ENCODE results near the gene IFRD2.
"Not testable (repeated sequence)": the region's sequence is repeated elsewhere in the genome, so short reads cannot be mapped to it uniquely, and the experiment has no call there.

IFRD2 gene

DNA sequence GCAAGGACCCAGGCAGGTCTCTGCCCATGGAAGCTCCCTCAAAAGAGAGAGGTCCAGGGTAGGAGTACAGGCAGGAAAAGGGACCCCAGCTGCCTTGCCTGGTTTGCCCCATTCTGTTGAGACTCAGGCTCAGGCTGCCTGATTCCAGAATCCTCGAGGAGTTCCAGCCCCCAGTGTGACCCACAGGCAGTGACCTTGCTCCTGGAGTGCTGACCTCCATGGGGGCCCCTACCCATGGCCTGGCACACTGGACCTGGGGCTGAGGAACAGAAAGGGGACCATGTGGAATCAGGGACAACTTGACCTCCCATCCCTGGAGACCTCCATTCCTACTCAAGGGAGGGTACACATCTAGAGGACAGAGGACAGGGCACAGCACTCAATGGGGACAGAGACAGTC lies 26.7 kb downstream of the IFRD2 start:
- no peak for DNase-seq

- no peak for DNase-seq
These were observed 27.2 kb downstream of the IFRD2 start for GRCh38 chr3:50264964-50265485.

DNA sequence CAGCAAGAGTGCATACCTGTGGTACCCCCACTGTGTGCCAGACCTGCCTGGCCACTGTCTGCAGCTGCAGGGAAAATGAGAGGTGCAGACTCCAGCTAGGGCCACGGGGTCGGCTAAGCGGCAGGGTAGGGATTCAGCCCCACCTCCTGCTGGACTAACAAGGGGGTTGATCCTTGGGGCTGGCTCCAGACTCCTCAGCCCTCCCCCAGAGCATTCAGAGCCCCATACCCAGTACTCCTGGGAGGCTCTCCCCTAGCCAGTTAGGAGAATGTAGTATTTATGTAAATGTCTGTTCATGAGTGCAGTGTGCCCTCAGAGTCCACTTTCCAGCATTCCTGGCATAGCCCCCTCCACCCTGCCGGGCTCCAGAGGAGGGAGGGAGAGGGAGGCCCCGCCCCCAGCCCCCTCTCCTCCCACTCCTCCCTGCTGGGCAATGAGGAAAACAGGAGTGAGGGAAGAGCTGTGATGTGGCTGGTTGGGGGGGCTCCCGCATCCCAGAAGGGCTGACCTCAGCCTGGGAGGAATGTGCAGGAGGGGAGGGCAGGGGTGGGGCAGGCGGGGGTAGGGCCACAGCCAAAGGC lies 27.8 kb downstream of the IFRD2 start:
- no peak for DNase-seq

DNA sequence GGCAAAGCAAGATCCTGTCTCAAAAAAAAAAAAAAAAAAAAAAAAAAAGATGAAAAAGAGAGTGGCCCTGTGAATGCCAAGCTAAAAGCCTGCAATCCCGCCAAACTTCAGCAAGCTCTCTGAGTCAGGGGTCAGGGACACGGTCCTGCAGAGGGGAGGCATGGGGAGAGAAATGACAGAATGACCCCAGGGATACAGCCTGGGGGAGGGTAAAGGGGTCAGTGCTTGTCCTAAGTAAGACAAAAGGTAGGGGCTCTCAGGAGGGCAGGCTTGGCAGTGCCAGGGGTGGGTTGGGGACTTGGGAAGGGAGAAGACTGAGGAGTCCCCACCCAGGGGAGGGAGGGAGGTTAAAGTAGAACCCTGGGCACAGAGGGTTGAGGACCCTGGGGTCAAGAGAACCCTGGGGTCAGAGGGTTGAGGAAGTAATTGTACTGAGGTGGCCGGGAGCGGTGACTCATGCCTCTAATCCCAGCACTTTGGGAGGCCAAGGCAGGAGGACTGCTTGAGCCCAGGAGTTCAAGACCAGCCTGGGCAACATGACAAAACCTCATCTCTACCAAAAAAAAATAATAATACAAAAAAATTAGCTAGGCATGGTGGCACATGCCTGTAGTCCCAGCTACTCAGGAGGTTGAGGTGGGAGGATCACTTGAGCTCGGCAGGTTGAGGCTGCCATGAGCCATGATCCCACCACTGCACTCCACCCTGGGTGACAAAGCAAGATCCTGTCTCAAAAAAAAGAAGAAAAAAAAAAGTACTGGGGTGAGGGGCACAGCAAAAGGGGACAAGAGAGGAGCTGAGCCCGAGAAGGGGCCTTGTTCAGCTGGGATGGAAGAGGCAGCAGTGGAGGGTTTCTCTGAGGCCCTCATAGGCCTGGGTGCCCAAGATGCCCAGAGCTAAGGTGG lies 28.5 kb downstream of the IFRD2 start:
- DNase-seq: no peak

DNA sequence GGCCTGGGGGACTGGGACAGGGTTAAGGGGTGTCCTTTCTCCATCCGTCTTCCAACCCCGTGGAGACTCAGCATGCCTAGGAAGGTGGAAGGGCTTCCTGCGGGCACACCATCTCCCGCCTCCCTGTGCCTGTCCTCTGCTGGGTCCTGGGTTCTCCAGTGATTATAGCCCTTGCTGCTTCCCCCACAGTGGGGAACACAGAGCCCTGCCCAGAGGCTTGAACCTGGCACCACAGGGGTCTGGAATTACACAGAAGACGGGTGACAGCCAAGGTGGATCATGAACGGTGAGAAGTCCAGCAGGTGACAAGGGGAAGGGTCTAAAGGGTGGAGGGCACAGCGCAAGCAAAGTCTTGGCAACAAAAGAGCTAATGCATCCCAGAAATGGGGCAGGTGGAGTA lies 29.5 kb downstream of the IFRD2 start:
- DNase-seq: no peak

DNA sequence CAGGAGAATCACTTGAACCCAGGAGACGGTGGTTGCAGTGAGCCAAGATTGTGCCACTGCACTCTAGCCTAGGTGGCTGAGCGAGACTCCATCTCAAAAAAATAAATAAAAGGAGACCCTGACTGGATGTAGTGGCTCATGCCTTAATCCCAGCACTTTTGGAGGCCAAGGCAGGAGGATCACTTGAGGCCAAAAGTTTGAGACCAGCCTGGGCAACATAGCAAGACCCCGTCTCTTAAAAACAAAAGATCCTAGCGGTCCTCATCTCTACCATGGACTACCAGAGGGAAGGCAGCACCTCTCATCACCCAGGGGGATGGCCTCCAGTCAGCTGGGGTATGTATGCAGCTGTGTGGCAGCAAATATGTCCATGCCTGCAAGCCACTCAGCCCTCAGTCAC lies 30.0 kb downstream of the IFRD2 start:
- DNase-seq: not testable (repeated sequence)

DNA sequence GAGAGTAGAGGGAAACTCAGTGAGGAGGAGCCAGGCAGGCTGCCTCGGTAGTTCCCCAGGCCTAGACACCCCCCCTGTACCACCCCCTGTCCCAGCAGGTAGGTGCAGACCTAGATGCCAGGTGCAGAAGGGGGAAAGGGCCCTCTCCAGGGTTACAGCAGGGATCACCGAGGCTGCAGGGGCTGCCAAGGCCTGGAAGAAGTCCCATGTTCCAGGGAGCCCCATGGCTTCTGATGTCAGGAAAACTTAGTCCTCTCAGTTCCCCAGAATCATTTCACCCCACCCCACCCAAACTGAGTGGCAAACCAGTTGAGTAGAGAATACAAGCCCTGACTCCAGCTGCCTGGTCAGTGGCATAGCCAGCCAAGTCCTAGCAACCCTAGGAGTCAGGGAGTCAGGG lies 30.7 kb downstream of the IFRD2 start:
- no peak for DNase-seq

DNA sequence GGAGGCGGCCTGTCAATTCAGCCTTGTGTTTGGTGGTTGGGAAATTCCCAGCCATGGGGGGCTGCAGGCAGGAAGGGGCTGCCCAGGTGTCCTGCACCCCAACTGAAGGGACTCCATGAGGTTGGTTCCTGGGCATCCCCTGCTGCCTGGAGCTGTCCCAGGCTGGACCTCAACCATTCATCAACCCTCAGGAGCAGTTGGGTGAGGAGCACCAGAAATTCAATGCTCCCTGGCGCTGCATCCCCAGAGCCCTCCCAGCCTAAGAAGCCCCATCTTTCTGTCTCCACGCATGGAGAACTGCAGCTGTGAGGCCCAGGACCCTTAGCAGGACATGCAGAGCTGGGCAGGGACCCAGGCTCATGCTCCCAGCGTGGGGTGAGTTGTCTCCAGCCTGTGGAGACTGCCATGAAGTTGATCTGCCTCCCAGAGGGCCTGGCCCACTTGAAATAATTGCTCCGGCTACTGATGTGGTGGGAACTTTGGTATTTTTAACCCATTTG lies 31.2 kb downstream of the IFRD2 start:
- DNase-seq: no peak

DNA sequence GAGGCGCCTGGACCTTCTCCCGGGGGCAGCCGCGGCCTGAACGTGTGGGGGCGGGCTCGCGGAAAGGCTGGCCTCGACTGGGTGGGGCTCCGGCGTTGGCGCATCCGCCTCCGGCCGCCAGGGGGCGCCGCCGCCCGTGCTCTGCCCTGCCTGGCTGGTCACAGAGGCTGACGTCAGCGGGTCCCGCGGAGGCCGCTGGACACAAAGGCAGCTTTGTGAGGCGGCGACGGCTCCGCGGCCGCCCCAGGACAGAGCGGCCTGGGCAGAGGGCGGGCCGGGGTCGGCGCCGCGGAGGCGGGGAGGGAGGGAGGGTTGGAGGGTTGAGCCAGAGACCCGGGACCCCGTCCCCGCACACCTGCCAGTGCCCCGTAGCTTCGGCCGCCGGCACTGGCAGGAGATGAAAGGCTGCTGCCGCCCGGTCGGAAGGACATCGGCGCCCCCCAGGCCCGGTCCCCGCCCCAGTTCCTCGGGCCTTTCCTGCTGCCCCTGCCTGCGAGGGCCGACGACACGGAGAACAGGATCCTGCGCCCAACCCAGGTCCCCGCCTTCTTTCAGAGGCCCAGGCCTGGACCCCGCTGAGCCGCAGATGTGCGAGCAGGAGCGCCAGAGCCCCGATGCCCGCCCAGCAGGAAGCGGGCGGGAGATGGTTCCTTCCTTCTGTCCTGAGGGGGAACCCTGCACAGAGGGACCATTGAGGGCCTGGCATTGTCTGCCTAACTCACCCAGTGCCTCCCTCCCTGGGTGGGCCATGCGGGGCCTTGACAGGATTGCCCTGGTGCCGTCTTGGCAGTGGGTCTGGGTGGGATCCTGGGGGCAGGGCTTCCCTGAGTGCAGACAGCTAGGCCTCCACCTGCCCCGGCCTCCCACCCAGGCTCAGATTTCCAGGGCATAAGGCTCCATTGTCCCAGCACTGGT lies 31.9 kb downstream of the IFRD2 start:
- peak; percentile 83 for DNase-seq

- no peak for DNase-seq
These were observed 32.7 kb downstream of the IFRD2 start for GRCh38 chr3:50259432-50260026.

DNA sequence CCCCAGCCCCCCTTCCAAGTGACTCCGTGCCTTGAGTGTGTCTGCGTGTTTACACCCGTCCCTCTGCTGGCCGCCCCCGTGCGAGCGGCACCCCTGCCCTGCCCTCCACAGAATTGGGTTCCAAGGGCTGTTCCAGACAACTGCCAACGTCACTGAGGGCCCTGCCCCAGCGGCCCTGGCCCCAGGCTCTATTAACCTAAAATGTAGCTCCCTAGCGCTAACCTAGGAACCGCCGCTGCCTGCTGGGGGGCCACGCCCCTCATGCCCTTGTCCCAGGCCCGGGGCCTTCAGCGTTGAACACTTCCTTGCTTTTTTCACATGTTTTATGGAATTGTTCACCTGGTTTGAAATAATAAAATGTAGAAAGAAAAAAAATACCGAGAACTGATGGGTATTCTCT lies 33.2 kb downstream of the IFRD2 start:
- DNase-seq: no peak

- DNase-seq: no peak
These were observed 34.1 kb downstream of the IFRD2 start for GRCh38 chr3:50258029-50258680.

DNA sequence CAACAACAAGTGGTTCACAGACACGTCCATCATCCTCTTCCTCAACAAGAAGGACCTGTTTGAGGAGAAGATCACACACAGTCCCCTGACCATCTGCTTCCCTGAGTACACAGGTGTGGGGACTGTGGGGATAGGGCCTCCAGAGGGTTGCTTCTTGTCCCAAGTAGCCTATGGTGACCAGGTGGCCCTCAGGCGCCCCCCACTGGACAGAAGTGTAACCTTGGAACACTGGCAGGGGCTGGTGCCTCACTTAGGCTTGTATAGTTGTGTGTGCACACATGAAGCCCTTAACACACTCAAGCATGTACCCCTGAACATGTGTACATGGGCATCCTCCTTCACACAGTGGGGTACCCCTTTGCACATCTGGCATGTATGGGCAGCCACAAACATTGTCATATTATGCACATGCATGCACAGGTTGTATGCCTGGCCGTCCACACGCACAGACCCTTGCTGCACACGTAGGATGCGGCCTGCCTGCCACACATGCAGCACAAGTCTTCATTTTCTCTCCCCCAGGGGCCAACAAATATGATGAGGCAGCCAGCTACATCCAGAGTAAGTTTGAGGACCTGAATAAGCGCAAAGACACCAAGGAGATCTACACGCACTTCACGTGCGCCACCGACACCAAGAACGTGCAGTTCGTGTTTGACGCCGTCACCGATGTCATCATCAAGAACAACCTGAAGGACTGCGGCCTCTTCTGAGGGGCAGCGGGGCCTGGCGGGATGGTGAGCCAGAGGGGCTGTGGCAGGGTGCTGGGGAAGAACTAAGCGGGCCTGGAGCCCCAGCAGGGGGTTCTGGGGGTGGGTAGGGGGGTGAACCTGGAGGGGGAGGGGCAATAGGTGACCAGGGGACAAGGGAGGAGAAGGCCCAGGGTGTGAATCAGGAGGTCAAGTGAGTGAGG lies 35.0 kb downstream of the IFRD2 start:
- peak; percentile 49 for DNase-seq

- no peak for DNase-seq
These were observed 37.0 kb downstream of the IFRD2 start for GRCh38 chr3:50255251-50255615.

DNA sequence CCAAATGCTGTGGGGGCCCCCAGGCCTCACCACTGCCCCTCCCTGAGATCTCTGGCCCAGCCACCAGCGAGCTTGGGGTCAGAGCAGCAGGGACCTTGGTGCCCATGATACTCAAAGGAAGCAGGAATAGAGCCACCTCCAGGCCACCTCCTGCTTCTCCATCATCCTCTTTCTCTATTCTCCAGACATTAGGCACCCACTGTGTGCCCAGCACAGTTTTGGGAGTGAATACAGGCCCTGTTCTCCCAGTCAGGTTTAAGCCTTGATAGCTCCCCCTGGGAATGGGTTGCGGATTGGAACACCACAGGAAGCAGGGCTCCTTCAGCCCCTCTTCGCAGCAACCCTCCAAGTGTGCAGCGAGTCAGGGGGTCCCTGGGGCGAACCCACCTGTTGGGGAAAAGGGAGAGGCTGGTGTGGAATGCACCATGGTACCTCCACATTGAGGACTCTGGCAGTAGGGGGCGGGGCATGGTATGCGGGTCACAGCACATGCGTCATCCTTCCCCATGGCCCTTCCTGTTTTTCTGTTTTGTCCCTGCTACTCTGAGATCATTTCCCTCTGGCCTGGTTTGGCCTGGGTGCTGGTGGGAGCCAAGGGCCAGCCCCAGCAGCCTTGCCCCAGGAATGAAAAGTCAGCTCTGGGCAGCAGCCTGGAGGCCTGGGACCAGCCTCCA lies 37.5 kb downstream of the IFRD2 start:
- DNase-seq: no peak

- DNase-seq: peak; percentile 55
These were observed 41.0 kb downstream of the IFRD2 start for GRCh38 chr3:50251220-50251619.

DNA sequence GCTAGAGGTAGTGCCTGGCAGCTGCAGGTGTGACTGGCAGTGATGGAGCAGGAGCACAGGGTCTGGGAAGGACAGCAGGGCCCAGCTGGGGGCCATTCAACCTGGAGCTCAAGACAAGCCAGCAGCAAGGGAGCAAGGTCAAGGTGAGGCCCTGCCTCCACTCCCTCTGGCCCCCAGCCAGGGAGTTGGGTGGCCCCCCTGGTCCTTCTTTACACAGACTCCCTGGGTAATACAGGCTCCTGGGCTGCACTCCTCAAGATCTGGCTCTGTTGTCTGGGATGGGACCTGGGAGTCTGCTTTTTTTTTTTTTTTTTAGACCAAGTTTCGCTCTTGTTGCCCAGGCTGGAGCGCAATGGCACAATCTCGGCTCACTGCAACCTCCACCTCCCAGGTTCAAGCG lies 41.7 kb downstream of the IFRD2 start:
- no peak for DNase-seq

DNA sequence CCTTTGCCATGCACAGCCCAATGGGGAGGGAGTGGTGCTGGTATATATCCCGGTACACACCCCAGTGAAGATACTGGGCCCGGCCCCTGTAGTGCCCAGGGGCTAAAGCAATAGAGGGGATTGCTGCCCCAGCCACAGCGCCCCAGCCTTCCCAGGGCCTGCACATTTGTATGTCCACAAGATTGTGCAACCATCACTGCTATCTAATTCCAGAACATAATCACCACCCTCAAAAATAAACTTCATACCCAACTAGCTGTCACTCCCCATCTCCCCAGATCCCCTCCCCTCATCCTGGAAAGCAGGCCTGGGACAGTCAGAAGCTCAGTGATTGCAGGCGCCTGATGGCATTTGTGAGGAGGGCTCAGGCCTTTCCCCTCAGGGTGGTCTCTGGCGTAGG lies 42.8 kb downstream of the IFRD2 start:
- DNase-seq: no peak

- no peak for DNase-seq
These were observed 43.8 kb downstream of the IFRD2 start for GRCh38 chr3:50248387-50248786.

GRCh38 chr3:50246517-50246954 lies 45.7 kb downstream of the IFRD2 start:
- peak; percentile 78 for DNase-seq
